AG09319 (cell line): Measurements from ENCODE around the gene SLA2.
A peak's percentile ranks its signal among the peaks of the same experiment; 100 is the strongest.
"Not testable (repeated sequence)": the region's sequence is repeated elsewhere in the genome, so short reads cannot be mapped to it uniquely, and the experiment has no call there.

Source experiments
- DNase-seq: peaks from one replicate; pipeline ENCODE4 v3.0.0-alpha.2; 2010; ENCODE audit warnings: low read depth; ENCODE audit errors: extremely low read depth
- CTCF ChIP-seq: IDR thresholded peaks from 2 replicates; pipeline ENCODE4 v1.5.1; 2011; ENCODE audit warnings: low read depth, mild to moderate bottlenecking, inconsistent platforms, low read length, moderate library complexity

Gene SLA2

GRCh38 chr20:36677422-36677771 lies 31.4 kb upstream of the SLA2 start:
- no peak for TF ChIP-seq CTCF

GRCh38 chr20:36676701-36677421 lies 30.9 kb upstream of the SLA2 start:
- DNase-seq = no peak
- no peak for TF ChIP-seq CTCF

More at GRCh38 chr20:36677422-36677771, 31.4 kb upstream of the SLA2 start:
- no peak for DNase-seq

- DNase-seq = not testable (repeated sequence)
Observed at GRCh38 chr20:36675545-36675944, 29.5 kb upstream of the SLA2 start.

- DNase-seq = no peak
Observed at GRCh38 chr20:36672991-36673390, 27.0 kb upstream of the SLA2 start.

DNA sequence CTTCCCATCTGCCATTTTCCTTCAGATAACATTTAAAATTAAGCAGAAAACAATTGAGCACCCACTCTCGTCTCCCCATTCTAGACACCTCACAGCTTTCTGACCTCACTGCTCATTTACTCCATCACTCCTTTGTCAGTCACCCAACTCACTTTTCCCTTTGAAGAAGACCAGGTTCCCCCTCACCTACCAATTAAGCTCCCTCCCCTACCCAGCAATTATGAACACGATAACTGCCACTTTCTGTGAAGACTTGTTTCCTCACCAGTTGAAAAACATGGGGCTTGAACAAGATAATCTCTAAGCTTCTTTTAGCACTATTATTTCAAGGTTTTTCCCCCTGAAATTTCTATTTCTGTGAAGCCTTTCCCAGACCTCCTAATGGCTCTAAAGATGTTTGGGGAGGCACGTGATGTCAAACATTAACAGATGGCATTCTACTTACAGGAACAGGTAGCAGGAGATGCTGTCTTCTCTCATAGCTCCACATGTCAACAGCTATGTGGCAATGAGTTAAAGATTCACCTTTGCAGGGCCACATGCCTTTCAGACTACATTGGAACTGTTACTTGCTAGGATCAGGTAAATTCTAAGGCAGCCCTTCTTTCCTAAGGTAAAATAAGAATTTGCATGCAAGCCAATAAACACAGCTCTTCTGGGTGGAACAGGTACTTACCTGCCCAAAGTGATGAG lies 24.8 kb upstream of the SLA2 start:
- TF ChIP-seq CTCF = no peak
- no peak for DNase-seq

More at GRCh38 chr20:36672991-36673390, 27.0 kb upstream of the SLA2 start:
- no peak for TF ChIP-seq CTCF

- TF ChIP-seq CTCF = peak; percentile 15
- no peak for DNase-seq
Observed at GRCh38 chr20:36666181-36666740, 20.3 kb upstream of the SLA2 start.

GRCh38 chr20:36663031-36663430 lies 17.0 kb upstream of the SLA2 start:
- TF ChIP-seq CTCF = no peak
- DNase-seq = no peak
